Inferior parietal cortex (tissue), 1 donor: ENCODE data around the gene KIF2A.

Experiments
- DNase-seq: peaks from one replicate; pipeline ENCODE4 v3.0.0-alpha.2; 2016; ENCODE audit errors: extremely low spot score

The KIF2A gene

DNA sequence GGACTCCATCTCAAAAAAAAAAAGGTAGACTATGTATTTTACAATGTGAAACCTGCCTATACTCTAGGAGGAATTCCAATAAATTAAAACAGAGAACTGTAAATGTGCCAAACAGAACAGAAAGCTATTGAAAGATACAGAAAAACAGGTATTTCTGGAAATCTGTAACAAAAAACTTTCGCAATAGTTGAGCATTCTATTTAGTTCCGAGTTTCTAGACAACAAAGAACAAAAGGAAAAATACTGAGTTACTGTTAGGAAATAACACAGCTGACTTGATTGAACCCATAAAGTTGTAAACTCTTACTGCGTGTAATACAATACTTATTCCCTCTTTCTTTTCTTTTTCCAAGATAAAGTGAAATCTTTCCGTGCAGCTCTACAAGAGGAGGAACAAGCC lies 79.1 kb downstream of the KIF2A start:
- DNase-seq = no peak

DNA sequence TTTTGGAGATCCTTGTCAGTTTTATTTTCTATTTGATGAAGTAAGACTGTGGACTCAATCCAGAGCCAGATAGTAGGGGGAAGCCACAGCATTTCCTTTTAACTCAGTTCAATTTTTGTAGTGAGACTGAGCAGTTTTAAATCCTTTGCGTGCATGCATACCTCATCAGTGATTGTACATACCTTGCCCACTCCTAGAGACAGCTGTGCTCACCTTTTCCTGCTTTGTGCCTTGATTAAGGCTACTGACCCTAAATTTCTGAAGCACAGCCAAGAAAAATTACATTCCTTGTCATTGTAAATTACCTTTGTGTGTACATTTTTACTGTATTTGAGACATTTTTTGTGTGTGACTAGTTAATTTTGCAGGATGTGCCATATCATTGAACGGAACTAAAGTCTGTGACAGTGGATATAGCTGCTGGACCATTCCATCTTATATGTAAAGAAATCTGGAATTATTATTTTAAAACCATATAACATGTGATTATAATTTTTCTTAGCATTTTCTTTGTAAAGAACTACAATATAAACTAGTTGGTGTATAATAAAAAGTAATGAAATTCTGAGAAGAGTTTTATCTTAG lies 79.9 kb downstream of the KIF2A start:
- no peak for DNase-seq

DNA sequence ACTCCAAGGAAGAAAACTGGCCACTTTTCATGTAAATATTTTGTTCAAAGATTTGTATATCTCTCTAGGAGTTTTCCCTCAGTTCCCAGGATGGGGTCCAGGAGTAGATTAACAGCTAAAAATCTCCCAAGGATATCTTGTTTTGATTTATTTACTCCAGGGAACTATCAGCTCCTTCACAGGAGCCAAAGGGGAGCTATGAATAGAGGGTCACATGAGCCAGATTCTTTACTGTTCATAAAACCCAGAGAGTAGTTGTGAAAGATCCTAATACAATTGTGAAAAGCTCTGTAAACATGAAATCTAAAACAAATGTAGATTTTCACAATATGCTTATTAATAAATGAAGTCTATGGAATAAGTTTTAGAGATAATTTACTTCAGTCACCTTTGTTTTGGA lies 80.8 kb downstream of the KIF2A start:
- DNase-seq = no peak

DNA sequence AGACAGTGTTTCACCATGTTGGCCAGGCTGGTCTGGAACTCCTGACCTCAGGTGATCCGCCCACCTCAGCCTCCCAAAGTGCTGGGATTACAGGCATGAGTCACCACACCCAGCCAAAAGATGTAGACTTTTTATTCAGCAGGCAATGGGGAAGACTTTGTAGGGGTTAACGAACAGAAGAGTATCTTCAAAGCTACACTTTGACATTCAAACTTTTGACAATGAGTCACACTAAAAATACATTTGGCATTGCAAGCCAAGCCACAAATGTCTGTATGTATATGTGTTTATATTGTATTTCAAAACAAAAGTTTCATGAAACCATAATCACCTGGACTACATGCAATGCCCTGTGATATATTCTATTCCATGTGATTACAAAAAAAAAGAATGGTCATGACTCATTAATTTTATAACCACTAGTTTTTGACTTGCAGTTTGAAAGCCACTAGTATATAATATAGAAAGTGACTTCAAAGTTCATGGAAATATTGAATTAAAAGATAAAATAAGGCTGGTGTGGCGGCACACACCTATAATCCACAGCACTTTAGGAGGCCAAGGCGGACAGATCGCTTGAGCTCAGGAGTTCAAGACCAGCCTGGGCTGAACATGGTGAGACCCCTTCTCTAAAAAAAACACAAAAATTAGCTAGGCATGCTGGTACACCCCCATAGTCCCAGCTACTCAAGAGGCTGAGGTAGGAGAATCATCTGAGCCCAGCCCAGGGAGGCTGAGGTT lies 89.4 kb downstream of the KIF2A start:
- DNase-seq = no peak

DNA sequence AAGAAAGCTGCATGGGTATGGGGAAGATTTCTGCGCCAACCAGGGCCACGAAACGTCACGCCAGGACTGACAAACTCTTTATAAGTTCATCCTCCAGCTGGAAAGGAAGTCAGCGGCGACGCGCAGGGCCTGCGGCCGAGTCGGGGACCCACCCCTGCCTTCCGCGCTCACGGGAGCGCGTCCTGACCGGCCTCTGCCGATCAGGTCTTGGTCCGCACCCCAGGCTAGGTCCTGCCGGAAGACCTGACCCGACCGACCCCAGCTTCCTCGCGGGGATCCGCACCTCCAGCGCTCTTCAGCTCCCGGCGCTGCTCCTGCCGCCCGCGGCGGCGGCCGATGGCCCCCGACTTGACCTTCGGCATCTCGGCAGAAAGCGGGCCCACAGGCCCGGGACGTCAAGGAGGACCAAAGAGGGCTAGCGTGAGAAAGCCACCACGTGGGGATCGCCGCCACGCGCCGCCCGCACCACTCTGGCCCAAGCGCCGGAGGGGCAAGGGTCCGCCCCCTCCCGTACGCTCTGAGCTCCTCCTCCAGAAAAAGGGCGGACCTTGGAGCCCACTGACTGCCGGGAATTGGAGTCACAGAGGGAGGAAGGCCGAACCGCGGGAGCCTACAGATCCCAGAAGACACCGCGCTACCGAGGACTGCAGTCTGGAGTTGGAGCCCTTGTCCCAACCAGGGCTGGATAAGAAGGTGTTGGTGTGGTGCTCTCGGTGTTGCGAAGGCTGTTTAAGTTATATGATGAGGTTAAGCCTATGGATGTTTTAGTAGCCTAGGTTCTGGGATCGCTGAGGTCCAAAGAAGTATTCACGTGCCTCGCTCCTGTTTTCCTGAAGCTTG lies 97.6 kb downstream of the KIF2A start, which contains the start of gene DIMT1:
TSS of gene DIMT1 (minus strand) at position 495 of the 840 bp plus-strand sequence. CDS start at position 362, 133 bp downstream.
- peak; percentile 98 for DNase-seq

DNA sequence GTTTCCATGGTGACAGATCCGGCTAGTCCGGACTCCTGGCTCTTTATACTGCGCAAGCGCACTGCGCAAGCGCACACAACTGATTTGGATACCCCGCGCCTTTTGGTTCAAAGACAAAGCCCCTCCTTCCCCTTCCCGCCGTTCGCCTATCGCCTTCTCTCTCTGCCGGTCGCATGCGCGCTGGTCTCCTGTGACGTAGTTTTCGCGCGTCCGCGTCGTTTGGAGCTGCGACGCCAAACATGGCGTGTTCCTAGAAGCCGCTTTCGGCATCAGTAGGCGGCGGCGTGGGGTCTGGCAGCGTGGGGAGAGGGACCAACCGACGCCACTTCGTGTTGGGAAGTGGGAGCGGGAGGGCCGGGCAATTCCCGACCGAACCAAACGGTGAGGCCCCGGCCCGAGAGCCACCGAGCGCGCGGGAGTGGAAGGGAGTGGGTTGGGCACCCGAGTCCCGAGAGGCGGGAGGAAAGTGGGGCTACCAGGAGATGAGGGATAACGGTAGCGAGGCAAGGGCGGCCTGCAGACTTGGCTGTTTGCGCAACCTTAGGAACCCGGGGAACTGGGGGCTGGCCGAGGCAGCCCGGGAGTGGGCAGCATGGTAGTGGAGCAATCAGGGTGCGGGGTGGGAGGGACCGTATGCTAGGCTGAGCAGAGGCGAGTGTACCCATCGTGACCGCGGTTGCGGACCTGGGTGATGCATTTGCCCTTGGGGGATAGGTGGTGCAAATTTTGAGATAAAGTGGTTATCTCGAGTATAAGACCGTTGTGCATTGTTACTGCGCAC lies 106.7 kb downstream of the KIF2A start, which contains the start of gene IPO11:
TSS of gene IPO11 (plus strand) at position 215 of the 781 bp plus-strand sequence. CDS start 24,517 bp downstream, outside the sequence.
- peak; percentile 99 for DNase-seq

DNA sequence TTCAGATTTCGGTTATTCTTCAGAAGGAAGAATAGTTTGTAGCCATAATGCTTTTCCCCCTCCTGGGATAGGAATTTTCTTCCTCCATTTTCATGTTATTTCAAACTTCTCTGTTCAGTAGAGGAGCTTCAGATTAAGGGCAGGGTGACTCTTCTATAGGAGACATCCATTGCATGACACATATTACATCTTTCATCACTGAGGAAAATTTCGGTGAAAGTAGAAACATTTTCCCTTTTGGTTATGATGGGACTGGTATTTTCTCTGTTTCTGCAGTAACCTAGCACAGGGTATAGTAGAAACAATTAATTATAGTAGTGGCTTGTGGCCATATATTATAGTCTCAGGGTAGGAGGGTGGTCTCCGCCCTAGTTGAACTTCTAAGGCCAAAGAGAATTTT lies 107.7 kb downstream of the KIF2A start:
- no peak for DNase-seq

DNA sequence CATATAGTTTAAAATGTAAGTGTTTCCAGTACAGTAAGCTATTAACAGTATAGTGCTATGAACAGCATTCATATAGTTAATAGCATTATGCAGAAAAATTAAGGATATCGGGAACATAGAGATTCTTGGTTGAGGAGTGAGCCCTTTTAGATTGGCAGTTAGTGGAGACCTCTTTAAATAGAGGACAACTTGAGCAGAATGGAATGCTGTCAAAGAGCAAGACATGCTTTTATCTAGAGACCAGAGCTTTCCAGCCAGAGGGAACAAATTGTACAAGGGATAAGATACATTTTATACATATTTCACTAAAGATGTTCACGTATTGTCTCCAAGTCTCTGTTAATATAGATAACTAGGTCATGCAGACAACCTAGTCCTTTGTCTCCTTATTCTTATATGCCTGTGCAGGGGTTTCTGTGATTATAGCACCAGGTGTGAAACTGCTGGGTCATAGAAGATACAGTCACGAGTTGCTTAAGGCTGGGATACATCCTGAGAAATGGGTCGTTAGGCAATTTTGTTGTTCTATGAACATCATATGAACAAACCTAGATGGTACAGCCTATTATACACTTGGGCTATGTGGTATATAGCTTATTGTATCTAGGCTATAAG lies 112.6 kb downstream of the KIF2A start:
- no peak for DNase-seq

DNA sequence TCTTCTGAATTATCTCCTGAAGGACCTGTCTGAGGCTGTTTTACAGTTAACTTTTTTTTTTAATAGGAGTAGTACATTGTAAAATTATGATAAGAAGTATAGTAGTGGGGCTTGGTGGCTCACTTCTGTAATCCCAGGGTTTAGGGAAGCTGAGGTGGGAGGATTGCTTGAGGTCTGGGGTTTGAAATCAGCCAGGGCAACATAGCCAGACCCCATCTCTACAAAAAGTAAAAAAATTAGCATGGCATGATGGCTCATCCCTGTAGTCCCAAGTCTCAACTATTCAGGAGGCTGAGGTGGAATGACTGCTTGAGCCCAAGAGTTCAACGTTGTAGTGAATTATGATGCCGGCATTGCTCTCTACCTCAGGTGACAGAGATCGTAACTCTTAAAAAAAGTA lies 113.6 kb downstream of the KIF2A start:
- no peak for DNase-seq

DNA sequence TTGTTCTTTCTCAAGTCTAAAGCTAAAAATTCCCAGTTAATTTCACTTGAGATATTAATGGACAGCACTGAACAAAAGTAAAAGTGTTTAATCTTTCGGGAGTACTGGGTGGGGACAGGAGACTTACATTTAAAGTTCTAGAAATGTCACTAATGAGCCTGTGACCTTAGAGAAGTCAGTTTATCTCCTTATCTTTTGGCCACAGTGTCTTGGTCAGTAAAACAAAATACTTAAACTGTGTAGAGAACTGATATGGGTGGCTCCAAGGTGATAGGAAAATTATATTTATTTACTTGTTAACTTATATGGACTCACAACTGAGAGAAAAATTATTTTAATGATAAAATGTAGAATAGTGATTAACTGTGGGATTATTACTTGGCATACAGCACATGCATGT lies 115.4 kb downstream of the KIF2A start:
- DNase-seq = no peak

DNA sequence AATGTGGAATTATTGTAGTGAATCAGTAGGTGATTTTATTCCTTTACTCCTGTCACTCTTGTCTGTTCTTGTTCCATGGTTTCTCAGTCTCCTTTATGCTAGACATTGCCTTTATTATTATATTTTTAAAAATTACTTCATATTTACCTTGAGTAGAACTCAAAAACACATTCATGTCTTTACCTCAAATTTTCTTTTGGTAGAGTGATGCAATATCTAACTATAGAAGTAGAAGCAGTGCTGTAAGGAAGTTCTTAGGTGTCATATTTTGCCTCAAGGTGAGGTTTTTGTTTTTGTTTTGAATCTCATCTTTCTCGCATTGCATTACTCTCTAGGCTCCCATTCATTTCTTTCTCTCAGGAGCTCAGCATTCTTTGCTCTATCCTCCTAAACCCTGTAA lies 118.8 kb downstream of the KIF2A start:
- DNase-seq = no peak

DNA sequence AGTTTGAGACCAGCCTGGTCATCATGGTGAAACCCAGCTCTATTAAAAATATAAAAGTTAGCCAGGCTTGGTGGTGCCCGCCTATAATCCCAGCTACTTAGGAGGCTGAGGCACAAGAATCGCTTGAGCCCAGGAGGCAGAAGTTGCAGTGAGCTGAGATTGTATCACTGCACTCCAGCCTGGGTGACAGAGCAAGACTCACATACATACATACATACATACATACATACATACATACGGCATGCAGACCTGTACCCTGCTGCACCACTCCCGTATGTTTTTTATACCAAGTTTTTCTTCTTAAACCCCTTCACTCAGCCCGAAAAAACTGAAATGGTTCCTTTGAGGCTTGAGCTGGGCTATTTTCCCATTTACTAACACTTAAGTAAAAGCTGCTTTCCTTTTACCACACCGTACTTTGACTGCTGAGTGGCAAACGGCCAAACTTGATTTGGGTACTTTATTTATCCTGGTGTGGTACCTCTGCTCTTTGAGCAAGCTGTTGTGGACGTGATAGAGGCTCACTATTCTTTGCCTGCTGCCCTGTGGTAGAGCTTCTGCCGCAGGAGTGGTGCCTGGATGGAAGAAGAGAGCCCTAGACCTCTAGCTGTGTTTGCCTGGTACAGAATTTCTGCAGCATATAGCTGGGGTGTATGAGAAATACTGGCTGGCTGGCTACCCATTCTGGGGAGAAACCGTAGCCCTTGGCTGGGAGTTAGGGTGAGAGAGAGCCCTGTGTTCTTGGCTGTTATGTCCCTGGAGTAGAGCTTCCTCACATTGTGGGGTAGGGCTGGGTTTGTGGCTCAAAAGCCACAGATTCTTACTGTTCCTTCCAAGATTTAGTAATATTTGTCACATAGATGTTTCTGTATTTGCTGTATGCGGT lies 126.0 kb downstream of the KIF2A start:
- DNase-seq = no peak

DNA sequence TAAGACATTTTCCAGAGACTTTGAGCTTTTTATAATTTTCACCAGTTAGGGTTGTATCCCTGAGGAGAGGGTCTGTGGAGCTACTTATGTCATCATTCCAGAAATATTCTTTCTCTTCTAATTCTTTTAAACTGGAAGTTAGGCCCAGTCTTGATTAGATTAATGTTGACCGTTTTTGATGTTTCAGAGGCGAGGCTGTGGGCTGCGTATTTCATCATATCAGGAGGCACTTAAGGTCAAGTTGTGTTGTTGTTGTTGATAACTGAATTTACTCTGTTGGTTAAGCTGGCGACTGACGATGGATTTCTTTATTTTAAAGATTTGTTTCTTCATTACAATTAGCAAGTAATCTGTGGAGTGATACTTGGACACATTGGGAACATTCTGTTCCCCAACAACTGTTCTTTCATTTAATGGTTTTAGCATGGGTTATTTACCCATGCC lies 126.6 kb downstream of the KIF2A start:
- no peak for DNase-seq
